ENCODE measurements around the gene MYZAP. TPM values are rescaled to one million over a fixed set of nuclear protein-coding genes. Genes with fewer than 3 reads are reported as not detected.

The MYZAP gene
- total RNA-seq, 1 experiment from 2014 or later = 0.68 TPM

- H3K36me3 Mint-ChIP-seq = no peaks in the 10 kb centered on the region
- peaks cover 31% of the 10 kb centered on the region for H3K27me3 Mint-ChIP-seq (ENCODE audit: low read depth)
- ChIA-PET CTCF (no interaction called here), POLR2A (no interaction called here)
- no peak overlapping the region for H3K4me3 Mint-ChIP-seq
- H3K9me3 Mint-ChIP-seq = no peaks in the 10 kb centered on the region
- no peak for DNase-seq (ENCODE audit: low spot score)
- H3K27ac Mint-ChIP-seq = no peak overlapping the region
- TF ChIP-seq E2F5 (CRISPR knock-in tag; IDR thresholded peaks at IDR 0.05) = no peak
- no peak for TF ChIP-seq ATF1 (CRISPR knock-in tag; IDR thresholded peaks at IDR 0.05)
- TF ChIP-seq TEAD4 (CRISPR knock-in tag; IDR thresholded peaks at IDR 0.05) = no peak
- no peak for TF ChIP-seq EMX1 (CRISPR knock-in tag; IDR thresholded peaks at IDR 0.05)
- no peak for TF ChIP-seq NFE2L1 (CRISPR knock-in tag; IDR thresholded peaks at IDR 0.05)
- no peak for TF ChIP-seq RORB (CRISPR knock-in tag; IDR thresholded peaks at IDR 0.05)
- TF ChIP-seq TEAD1 (CRISPR knock-in tag; IDR thresholded peaks at IDR 0.05) = no peak
- no peak for TF ChIP-seq NR2C2 (CRISPR knock-in tag; IDR thresholded peaks at IDR 0.05)
- TF ChIP-seq CBFB (CRISPR knock-in tag; IDR thresholded peaks at IDR 0.05; ENCODE audit: low read depth) = no peak
- no peak for TF ChIP-seq ZNF263 (CRISPR knock-in tag; IDR thresholded peaks at IDR 0.05; ENCODE audit: low read depth)
- no peak for TF ChIP-seq ZNF317 (CRISPR knock-in tag; IDR thresholded peaks at IDR 0.05; ENCODE audit: borderline replicate concordance, low read depth)
- no peak for TF ChIP-seq ZNF512 (CRISPR knock-in tag; IDR thresholded peaks at IDR 0.05; ENCODE audit: borderline replicate concordance)
- no peak for TF ChIP-seq ZNF396 (CRISPR knock-in tag; IDR thresholded peaks at IDR 0.05; ENCODE audit: borderline replicate concordance)
- no peak for TF ChIP-seq ELF4 (CRISPR knock-in tag; IDR thresholded peaks at IDR 0.05; ENCODE audit: low read depth)
- TF ChIP-seq CTCF (IDR thresholded peaks at IDR 0.05) = no peak
- H3K4me1 Mint-ChIP-seq = no peaks in the 10 kb centered on the region
- ATAC-seq = no peak
Observed at GRCh38 chr15:57646087-57646486, 54.4 kb downstream of the MYZAP start.

GRCh38 chr15:57647071-57647790 is 55.5 kb downstream of the MYZAP start:
- Mint-ChIP-seq H3K27me3 (ENCODE audit: low read depth) (peaks cover 20% of the 10 kb centered on the region), H3K9me3 (no peaks in the 10 kb centered on the region), H3K27ac (no peak overlapping the region), H3K4me3 (no peak overlapping the region), H3K36me3 (no peaks in the 10 kb centered on the region), H3K4me1 (no peaks in the 10 kb centered on the region)
- ChIA-PET POLR2A (no interaction called here), CTCF (no interaction called here)
- ATAC-seq (no peak), DNase-seq (ENCODE audit: low spot score) (no peak)
- TF ChIP-seq USF2 (CRISPR knock-in tag; IDR thresholded peaks at IDR 0.05) = no peak
- TF ChIP-seq ETV6 (CRISPR knock-in tag; IDR thresholded peaks at IDR 0.05) = no peak
- no peak for TF ChIP-seq CBFB (CRISPR knock-in tag; IDR thresholded peaks at IDR 0.05; ENCODE audit: low read depth)
- no peak for TF ChIP-seq SOX15 (CRISPR knock-in tag; IDR thresholded peaks at IDR 0.05)
- no peak for TF ChIP-seq SMAD4 (CRISPR knock-in tag; IDR thresholded peaks at IDR 0.05)
- no peak for TF ChIP-seq ZNF532 (CRISPR knock-in tag; IDR thresholded peaks at IDR 0.05; ENCODE audit: borderline replicate concordance)
- no peak for TF ChIP-seq NR1H2 (CRISPR knock-in tag; IDR thresholded peaks at IDR 0.05)
- no peak for TF ChIP-seq ARID4B (CRISPR knock-in tag; IDR thresholded peaks at IDR 0.05; ENCODE audit: borderline replicate concordance)
- no peak for TF ChIP-seq ZNF263 (CRISPR knock-in tag; IDR thresholded peaks at IDR 0.05; ENCODE audit: low read depth)
- no peak for TF ChIP-seq NFE2L1 (CRISPR knock-in tag; IDR thresholded peaks at IDR 0.05)
